ENCODE measurements around the gene ZMAT5.

GRCh38 chr22:29740216-29740615 is 26.6 kb downstream of the ZMAT5 start:
- no peak for TF ChIP-seq USF2 (IDR thresholded peaks at IDR 0.05)
- TF ChIP-seq RAD21 (conservative IDR thresholded peaks at IDR 0.05 in 1 of 2, IDR thresholded peaks at IDR 0.05 in 1 of 2) = no peak
- TF ChIP-seq CEBPB (IDR thresholded peaks at IDR 0.05) = no peak
- no peak for TF ChIP-seq EP300 (IDR thresholded peaks at IDR 0.05)
- no peak for TF ChIP-seq MYC (IDR thresholded peaks at IDR 0.05; ENCODE audit: borderline replicate concordance, low read length)
- TF ChIP-seq RNF2 (IDR thresholded peaks at IDR 0.05; ENCODE audit: borderline replicate concordance, low read depth) = no peak
- TF ChIP-seq CTCF (IDR thresholded peaks at IDR 0.05) = no peak

All from A549 (cell line).